Heart left ventricle (tissue), 16 donors: ENCODE results near the gene ITGA5. TPM values are rescaled to one million over a fixed set of nuclear protein-coding genes. Genes with fewer than 3 reads are reported as not detected.

Source experiments
- ATAC-seq, 4 donors: fragments of 200-7000 bp; cut with Tn5 transposase; one replicate each; pipeline ENCODE4 v1.9.1; 2020 to 2022; ENCODE audit warnings: moderate library complexity in 4 of 4, mild to moderate bottlenecking in 3 of 4, moderate number of reproducible peaks in 1 of 4
- DNase-seq, 5 donors: peaks; one replicate each; pipeline ENCODE4 v3.0.0-alpha.2; 2020
- H3K27ac ChIP-seq, 12 donors: fragments of 200-600 bp; sonication (generic) in 4 of 12; one replicate each; pipeline versions ENCODE4 v1.5.0 to v1.8.0; 2016 to 2022; ENCODE audit warnings: mild to moderate bottlenecking in 2 of 12
- H3K27me3 ChIP-seq, 9 donors: fragments of 200-600 bp; sonication (generic) in 2 of 9; one replicate each; pipeline versions ENCODE4 v1.5.1 to v1.8.0; 2016 to 2022; ENCODE audit warnings: mild to moderate bottlenecking in 3 of 9
- H3K36me3 ChIP-seq, 9 donors: fragments of 200-600 bp; sonication (generic) in 2 of 9; one replicate each; pipeline versions ENCODE4 v1.5.0 to v1.8.0; 2018 to 2022; ENCODE audit warnings: mild to moderate bottlenecking in 2 of 9
- H3K4me1 ChIP-seq, 12 donors: fragments of 200-600 bp; sonication (generic) in 4 of 12; one replicate each; pipeline versions ENCODE4 v1.5.0 to v1.8.0; 2016 to 2022; ENCODE audit warnings: mild to moderate bottlenecking in 3 of 12
- H3K4me3 ChIP-seq, 12 donors: fragments of 200-600 bp; sonication (generic) in 4 of 12; one replicate each; pipeline versions ENCODE4 v1.5.0 to v1.8.0; 2017 to 2022; ENCODE audit warnings: mild to moderate bottlenecking in 9 of 12, moderate library complexity in 4 of 12
- H3K9me3 ChIP-seq, 12 donors: fragments of 200-600 bp; sonication (generic) in 4 of 12; one replicate each; pipeline versions ENCODE4 v1.5.0 to v1.8.0; 2016 to 2022; ENCODE audit warnings: mild to moderate bottlenecking in 1 of 12
- POLR2A ChIP-seq, 2 donors: fragments of 450-650 bp; IDR thresholded peaks; one replicate each; pipeline ENCODE4 v1.6.1; 2017; ENCODE audit warnings: antibody characterized with exemption in 2 of 2, mild to moderate bottlenecking in 2 of 2, moderate library complexity in 2 of 2
- WGBS, 4 donors: extraction: QIAGEN DNeasy Blood & Tissue Kit in 2 of 4; methylation state at CpG; one replicate each; pipeline versions ENCODE4 v1.1.5 to v1.1.7; 2013 to 2018; 5-methylcytosine and 5-hydroxymethylcytosine counted together
- intact Hi-C, 10 donors: fragments of 100-400 bp; cut with DNase I; formaldehyde crosslinking; loops; one replicate each; pipeline versions ENCODE4 v1.11.1 to v1.14.2; 2022
- polyA plus RNA-seq, 2 donors: library from polyadenylated mRNA; stranded (reverse); fragments of 200-250 nt; gene quantifications; one replicate each; pipeline ENCODE4 v1.2.3, GENCODE V29; 2013
- total RNA-seq, 9 donors: library from RNA; depleted of rRNA in 2 of 9; stranded (reverse); fragments of >200 nt in 2 of 9; fragmentation: NEBNext Ultra II Directional in 3 of 9; extraction: Animal tissue kit (Norgen Biotek cat#: 25700) in 3 of 9; gene quantifications; one replicate each; pipeline versions ENCODE4 v1.1.0 to v1.2.4, GENCODE V29; 2016 to 2023
- TF ChIP-seq, protein P1 (sequence below), 12 donors: fragments of 200-600 bp; sonication (generic) in 4 of 12; IDR thresholded peaks; one replicate each; pipeline versions ENCODE4 v1.5.0 to v1.8.0; 2018 to 2022; ENCODE audit warnings: antibody characterized with exemption in 12 of 12, mild to moderate bottlenecking in 5 of 12
- donor health status: ischemic (EF 13 %, LVEDD 7.1; RV severe dilation, severe dysfunction).
- donor health status: healthy with polysubstance abuse.
- donor health status: DM: no; HTN: yes; CAD: no.
- donor health status: DM: no; HTN: no; CAD: no.
- donor health status: ischemic (EF 25% LVEDD 6.9; RV normal size, moderate dysfunction).
- donor health status: ischemic (EF 25% LVEDD 5.7; RV mildly dilated, moderate dysfunction).
- donor health status: healthy.
- donor health status: DM: yes; HTN: yes; CAD: no.
- donor health status: ischemic (EF 35%, LVEDD 5.7; RV mildly dilated, moderate dysfunction).
- donor health status: nonischemic (EF 11% LVEDD 7.7; RV severe dilation, severe dysfunction).
- donor health status: DM: yes; HTN: yes; CAD: no.
- donor health status: PGD.
- donor health status: ischemic (EF 29% LVEDD 5.4; RV normal size, mild dysfunction).
- donor health status: nonischemic (EF 23%, LVEDD 6.1; RV moderate dilation, normal function).

The ITGA5 gene
- total and polyA plus RNA-seq, 11 donors: 33.2 to 301 (median 55.0) TPM

DNA sequence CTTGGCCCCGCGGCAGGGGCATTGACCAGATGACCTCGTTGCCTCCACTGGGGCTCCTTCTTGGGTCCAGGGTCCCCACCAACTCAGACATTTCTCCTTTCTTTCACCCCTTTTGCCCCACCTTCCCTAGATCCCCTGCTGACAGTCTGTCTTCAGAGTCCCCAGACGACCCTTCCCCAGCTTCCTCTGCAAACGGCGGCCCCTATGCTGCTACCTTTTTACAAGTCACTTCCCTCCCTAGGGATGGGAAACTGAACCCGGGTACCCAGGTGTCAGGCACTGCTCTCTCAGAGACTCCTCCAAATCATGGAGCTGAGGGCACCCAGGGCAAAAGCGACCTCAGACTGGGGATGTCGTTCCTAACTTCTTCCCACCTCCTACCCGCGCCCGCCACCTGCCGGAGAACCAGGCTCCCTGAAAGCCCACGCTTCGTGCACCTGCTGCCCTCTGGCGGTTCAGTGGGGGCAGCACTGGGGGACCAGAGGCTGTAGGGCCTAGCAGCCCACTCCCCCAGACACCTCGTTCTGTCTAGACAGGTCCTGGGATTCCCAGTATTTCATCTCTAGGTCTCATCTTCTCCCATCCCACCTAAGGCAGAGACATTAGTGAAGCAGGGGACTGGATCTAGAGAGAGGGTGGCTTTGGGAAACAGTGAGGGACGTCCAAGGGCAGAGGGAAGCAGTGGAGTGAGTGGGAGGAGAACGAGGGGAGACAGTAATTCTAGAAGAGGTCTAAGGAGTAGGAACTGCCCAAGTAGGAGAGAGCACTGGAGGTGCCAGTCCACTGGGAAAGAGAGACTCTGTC lies 39.5 kb downstream of the ITGA5 start:
- Histone ChIP-seq H3K4me3 (peak overlapping the region in 11 of 12 donors; percentile 10 to 75 (median 54)), H3K9me3 (no peaks in the 10 kb centered on the region), H3K4me1 (peaks cover 0 to 63% (median 19%) of the 10 kb centered on the region in 12 donors), H3K27me3 (no peaks in the 10 kb centered on the region), H3K27ac (peak overlapping the region in 11 of 12 donors; percentile 49 to 84 (median 80)), H3K36me3 (no peaks in the 10 kb centered on the region)
- 7 to 11% (median 9%) methylated on average over 19 of the region's 19 CpGs for WGBS, 4 donors
- intact Hi-C loops: loop anchor here in 2 of 10 donors (1.0 to 10.0 kb wide), 2 partner anchors 9 to 375 kb away; partner anchors contain the start of genes HOXC8 (in 1 of the 2) and HOXC9 (in 1 of the 2)
- ATAC-seq (peak; percentile 80 to 90 (median 83)), DNase-seq (peak; percentile 92 to 96 (median 93))
- TF ChIP-seq POLR2A (IDR thresholded peaks at IDR 0.05): peak in 1 of 2 donors; percentile 9
- TF ChIP-seq, protein P1, sequence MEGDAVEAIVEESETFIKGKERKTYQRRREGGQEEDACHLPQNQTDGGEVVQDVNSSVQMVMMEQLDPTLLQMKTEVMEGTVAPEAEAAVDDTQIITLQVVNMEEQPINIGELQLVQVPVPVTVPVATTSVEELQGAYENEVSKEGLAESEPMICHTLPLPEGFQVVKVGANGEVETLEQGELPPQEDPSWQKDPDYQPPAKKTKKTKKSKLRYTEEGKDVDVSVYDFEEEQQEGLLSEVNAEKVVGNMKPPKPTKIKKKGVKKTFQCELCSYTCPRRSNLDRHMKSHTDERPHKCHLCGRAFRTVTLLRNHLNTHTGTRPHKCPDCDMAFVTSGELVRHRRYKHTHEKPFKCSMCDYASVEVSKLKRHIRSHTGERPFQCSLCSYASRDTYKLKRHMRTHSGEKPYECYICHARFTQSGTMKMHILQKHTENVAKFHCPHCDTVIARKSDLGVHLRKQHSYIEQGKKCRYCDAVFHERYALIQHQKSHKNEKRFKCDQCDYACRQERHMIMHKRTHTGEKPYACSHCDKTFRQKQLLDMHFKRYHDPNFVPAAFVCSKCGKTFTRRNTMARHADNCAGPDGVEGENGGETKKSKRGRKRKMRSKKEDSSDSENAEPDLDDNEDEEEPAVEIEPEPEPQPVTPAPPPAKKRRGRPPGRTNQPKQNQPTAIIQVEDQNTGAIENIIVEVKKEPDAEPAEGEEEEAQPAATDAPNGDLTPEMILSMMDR (IDR thresholded peaks at IDR 0.05): peak in 11 of 12 donors; percentile 100

DNA sequence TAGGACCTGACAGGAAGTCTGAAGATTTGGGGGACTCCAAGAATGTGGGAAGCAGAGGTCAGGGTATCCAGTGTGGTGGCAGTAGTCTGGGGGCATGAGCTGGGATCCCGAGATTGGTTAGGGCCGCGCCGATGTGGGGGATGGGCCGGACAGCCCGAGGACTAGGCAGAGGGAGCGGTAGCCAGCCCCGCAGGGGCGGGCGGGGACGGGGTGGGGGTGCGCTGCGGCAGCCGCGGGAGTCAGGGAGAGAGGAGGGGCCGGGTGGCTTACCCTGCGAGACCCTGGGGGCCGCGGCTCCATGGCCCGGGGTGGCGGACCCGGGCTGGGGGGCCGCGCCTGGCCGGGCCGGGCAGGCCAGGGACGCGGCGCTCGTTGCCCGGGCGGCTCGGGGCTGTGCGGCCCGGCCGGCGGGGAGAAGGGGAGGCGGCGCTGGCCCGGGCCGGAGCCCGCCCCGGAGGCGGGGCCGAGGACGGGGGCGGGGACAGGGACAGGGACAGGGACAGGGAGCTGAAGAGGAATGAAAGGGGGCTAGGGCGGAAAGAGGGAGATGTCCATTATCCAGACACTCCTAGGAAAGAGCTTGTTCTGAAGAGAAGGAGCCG lies 40.2 kb downstream of the ITGA5 start:
- H3K27me3 ChIP-seq: no peaks in the 10 kb centered on the region
- peaks cover 0 to 65% (median 22%) of the 10 kb centered on the region in 12 donors for H3K4me1 ChIP-seq
- H3K36me3 ChIP-seq: no peaks in the 10 kb centered on the region
- H3K9me3 ChIP-seq: no peaks in the 10 kb centered on the region
- intact Hi-C loops: loop anchor here in 2 of 10 donors (1.0 to 10.0 kb wide), 2 partner anchors 9 to 374 kb away; partner anchors contain the start of genes HOXC8 (in 1 of the 2) and HOXC9 (in 1 of the 2)
- H3K27ac ChIP-seq: peak overlapping the region in 11 of 12 donors; percentile 49 to 84 (median 80)
- H3K4me3 ChIP-seq: peak overlapping the region; percentile 9 to 75 (median 52)
- peak; percentile 77 to 84 (median 79) for DNase-seq
- WGBS, 4 donors: 3 to 15% (median 4%) methylated on average over 19 to 49 of the region's 49 CpGs
- TF ChIP-seq, protein P1 (IDR thresholded peaks at IDR 0.05): no peak
- TF ChIP-seq POLR2A (IDR thresholded peaks at IDR 0.05): peak in 1 of 2 donors; percentile 29
- peak; percentile 74 to 89 (median 84) for ATAC-seq

DNA sequence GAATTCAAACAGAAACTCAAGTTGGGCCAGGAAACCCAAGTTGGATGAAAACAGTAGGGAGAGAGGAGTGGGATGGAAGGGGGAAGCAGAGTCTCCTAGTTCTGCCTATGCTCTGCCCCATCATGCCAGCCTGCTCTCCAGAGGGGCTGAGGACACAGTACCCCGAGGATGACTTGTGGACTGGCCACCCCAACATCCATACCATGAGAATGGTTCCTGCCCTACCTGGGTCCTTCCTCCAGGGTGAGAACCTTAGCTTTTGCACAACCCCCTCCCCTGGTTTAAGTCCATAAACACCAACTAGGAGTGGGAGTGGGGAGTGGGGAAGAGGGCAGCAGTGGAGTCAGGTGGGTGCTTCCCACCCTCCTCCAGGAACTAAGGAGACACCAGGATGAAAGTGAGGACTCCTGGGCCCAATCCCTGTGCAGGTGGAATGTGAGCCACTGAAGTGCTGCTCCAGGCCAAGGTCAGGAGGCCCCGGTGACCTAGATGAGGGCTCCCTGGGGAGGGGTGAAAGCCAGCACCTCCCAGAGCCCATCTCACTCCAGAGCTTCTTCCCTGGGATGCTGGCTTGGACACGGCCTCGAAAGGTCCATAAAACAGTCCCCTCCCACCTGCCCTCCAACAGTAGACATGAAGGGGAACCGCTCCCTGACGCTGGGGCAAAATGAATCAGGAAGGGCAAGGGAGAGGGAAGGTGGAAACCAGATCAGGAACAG lies 41.1 kb downstream of the ITGA5 start:
- 81 to 88% (median 84%) methylated on average over 4 to 6 of the region's 6 CpGs for WGBS, 4 donors
- no peaks in the 10 kb centered on the region for H3K36me3 ChIP-seq
- no peaks in the 10 kb centered on the region for H3K27me3 ChIP-seq
- DNase-seq (peak in 1 of 5 donors; percentile 54), ATAC-seq (no peak)
- H3K27ac ChIP-seq: peak overlapping the region in 5 of 12 donors; percentile 22 to 82 (median 69)
- no peaks in the 10 kb centered on the region for H3K9me3 ChIP-seq
- peaks cover 0 to 64% (median 23%) of the 10 kb centered on the region in 12 donors for H3K4me1 ChIP-seq
- TF ChIP-seq POLR2A (IDR thresholded peaks at IDR 0.05): no peak
- TF ChIP-seq, protein P1 (IDR thresholded peaks at IDR 0.05): no peak
- intact Hi-C loops: loop anchor here in 1 of 10 donors (10.0 kb wide), 1 partner anchor 373 kb away; the partner anchor contains the start of genes HOXC8 and HOXC9
- H3K4me3 ChIP-seq: peak overlapping the region in 11 of 12 donors; percentile 9 to 75 (median 54)
